Middle frontal gyrus (tissue), 1 donor: ENCODE results near the gene SRGAP3.
"Not testable (repeated sequence)": the region's sequence is repeated elsewhere in the genome, so short reads cannot be mapped to it uniquely, and the experiment has no call there.

Experiments
- DNase-seq: peaks from one replicate; pipeline ENCODE4 v3.0.0-alpha.2; 2015; ENCODE audit warnings: low spot score; ENCODE audit errors: extremely low spot score

Gene SRGAP3

GRCh38 chr3:9088441-9089353 is 160.7 kb downstream of the SRGAP3 start:
- DNase-seq: no peak

GRCh38 chr3:9087831-9088413 is 161.5 kb downstream of the SRGAP3 start:
- no peak for DNase-seq

GRCh38 chr3:9085428-9085827 is 164.0 kb downstream of the SRGAP3 start:
- DNase-seq: not testable (repeated sequence)

GRCh38 chr3:9081184-9081818 is 168.1 kb downstream of the SRGAP3 start:
- DNase-seq: no peak

DNA sequence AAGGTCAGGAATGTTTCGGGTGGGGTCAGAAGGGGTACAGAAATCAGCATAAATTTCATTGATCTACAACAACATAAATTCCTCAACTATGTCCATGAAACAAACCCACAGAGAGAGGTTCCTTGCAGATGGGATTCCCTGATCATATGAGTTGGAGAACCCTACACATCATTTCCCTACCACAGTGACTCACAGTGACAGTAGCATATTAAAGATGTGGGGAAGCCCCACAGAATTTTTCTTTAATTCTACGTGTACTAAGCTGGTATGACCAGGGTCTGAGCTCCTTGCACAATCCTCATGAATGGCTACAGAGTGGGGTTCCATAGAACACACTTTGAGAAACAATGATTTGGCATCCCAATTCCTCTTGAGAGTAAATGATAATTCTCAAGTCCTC is 169.3 kb downstream of the SRGAP3 start:
- DNase-seq: no peak

DNA sequence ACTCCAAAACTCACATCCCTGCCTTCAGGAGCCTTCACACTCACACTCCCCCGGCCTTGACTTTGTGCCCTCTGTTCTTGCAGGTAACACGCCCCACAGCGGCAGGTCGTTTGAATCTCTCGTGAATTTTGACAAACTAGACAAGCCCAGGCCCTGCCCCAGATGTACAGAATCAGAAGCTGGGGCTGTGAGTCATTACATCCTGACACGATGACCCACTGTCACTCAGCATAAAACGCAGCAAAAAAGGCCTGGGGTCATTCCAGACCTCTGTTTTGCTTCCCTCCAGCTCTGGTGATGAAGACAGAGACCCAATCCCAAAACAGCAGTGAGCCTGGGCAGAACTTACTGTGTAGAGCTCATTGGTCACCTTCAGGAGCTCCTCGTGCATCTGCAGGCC is 169.8 kb downstream of the SRGAP3 start:
- no peak for DNase-seq

DNA sequence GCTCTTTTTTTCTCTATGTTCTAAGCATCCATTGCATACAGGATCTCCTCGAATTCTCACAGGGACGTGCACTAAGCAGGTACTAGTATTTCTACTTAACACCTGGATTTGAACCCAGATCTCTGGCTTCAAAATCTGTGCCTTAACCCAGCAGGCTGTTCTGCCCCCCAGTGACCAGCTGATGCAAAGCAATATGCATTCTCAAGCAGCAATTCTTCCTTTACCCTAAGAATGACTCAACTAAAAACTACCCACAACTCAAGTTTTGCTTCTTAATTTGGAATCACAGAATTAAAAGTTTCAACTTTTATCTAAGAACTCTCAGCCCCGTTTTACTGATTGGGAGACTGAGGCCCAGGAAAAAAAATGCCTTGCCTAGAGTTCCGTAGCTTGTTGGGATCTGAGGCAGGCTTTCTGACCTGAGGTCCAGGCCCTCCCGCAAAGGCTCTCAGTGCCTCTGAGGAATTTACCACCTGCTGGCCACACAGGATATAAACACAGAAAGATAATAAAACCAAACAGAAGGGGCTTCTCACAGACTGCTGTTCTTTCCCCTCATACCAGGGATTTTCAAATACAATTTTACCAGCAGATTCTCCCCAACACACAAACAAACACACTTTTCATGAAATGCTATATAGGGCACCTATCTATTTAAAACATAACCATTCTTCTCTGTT is 170.7 kb downstream of the SRGAP3 start:
- no peak for DNase-seq

- DNase-seq: no peak
Measured at GRCh38 chr3:9077029-9077428, 172.4 kb downstream of the SRGAP3 start.

- DNase-seq: no peak
Measured at GRCh38 chr3:9075762-9076161, 173.7 kb downstream of the SRGAP3 start.

GRCh38 chr3:9074079-9074478 is 175.4 kb downstream of the SRGAP3 start:
- no peak for DNase-seq

GRCh38 chr3:9072667-9073009 is 176.8 kb downstream of the SRGAP3 start:
- DNase-seq: no peak

GRCh38 chr3:9071936-9072666 is 177.3 kb downstream of the SRGAP3 start:
- no peak for DNase-seq

DNA sequence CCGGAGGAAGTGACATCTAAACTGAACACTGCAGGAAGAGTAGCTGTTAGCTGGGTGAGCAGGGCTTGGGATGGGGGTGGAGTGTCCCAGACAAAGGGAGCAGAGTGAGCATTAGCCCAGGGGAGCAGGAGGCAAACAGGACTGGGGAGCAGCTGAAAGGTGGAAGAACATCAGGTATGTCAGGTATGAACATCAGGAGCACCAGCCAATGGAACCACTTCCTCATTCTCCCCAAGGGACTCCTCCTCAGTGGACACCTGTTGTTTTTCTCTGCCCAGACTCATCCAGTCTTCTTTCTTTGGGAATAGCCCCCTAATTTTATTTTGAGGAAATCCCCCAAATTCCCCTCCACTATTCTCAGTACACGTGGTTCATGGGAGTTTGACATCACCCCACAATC is 178.5 kb downstream of the SRGAP3 start:
- no peak for DNase-seq

DNA sequence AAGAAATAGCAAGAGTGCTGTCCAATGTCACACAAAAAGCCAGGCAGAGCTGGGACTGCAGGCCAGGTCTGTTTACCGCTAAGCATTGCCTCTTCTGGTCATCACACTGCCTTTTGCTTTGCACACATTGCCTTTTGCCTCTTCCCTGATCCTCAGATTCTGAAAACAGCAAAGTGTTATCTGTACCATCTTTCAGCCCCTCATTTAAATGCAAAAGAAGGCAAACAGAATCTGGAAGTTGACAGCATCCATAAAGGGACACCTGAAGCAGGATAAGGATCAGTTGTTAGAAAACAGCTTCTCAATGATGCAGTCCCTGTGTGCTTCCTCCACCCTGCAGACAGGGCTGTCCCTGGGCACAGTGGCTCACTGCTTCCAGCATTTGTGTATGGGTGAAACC is 179.5 kb downstream of the SRGAP3 start:
- DNase-seq: no peak

- DNase-seq: peak; percentile 62
Measured at GRCh38 chr3:9068051-9068450, 181.4 kb downstream of the SRGAP3 start.

DNA sequence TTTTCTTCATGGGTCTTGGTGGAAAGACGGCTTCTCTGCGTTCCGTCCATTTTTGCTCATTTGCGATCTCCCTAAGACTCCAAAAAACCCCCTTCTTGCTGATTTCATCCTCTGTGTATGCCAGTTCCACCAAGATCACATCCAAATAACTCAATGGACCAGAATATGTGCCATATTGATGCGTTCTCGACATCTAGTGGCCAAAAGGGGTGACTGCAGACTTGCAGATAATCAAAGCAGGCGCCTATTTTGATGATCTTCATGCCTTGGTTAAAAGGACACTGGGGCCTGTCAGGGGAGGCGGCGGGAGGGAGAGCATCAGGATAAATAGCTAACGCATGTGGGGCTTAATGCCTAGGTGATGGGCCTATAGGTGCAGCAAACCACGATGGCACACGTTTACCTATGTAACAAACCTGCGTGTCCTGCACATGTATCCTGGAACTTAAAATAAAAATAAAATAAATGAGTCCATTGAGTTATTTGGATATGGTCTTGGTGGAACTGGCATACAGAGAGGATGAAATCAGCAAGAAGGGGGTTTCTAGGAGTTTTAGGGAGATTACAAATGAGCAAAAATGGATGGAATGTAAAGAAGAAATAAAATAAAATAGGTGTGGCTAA is 182.0 kb downstream of the SRGAP3 start:
- DNase-seq: peak; percentile 51

- no peak for DNase-seq
Measured at GRCh38 chr3:9066775-9067174, 182.7 kb downstream of the SRGAP3 start.

GRCh38 chr3:9066141-9066540 is 183.3 kb downstream of the SRGAP3 start:
- DNase-seq: no peak

GRCh38 chr3:9064850-9065249 is 184.6 kb downstream of the SRGAP3 start:
- DNase-seq: no peak

DNA sequence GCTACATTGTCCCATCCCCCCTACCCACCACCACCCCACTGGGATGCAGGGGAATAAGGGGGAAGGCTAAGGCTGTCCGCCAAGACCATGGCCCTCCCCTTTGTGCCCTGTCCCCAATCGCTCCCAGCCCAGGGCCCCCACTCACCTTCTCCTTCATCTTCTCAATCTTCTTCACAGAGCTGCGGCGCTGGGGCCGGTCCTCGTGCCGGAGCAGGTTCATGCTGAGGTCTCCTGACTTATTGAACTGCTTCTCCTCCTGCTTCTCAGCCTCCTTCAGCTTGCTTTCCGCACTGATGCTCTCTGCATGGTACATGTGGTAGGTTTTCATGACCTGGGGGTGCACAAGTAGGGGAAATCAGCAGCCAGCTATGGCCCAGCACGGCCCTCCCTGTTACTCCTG is 185.2 kb downstream of the SRGAP3 start:
- DNase-seq: no peak

DNA sequence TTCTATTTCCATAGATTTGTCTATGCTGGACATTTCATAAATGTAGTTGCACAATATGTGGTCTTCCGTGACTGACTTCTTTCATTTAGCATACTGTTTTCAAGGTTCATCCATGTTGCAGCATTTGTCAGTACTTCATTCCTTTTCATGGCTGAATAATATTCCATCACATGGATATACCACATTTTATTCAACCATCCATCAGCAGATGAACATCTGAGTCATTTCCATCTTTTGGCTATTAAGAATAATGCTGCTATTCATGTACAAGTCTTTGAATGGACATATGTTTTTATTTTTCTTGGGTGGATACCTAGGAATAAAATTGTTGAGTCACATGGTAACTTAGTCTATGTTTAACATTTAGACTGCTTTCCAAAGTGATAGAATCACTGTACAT is 186.9 kb downstream of the SRGAP3 start:
- no peak for DNase-seq
